HFF-Myc (cell line): ENCODE measurements around the gene TRNT1.

Experiments
- DNase-seq: peaks from one replicate; pipeline ENCODE4 v3.0.0-alpha.2; 2011; ENCODE audit warnings: low read depth; ENCODE audit errors: extremely low read depth
- H3K4me3 ChIP-seq: replicated peaks from 2 replicates; pipeline ENCODE4 v1.5.1; 2011; ENCODE audit warnings: low read depth, mild to moderate bottlenecking, control low read depth, low read length
- CTCF ChIP-seq: IDR thresholded peaks from 2 replicates; pipeline ENCODE4 v1.5.1; 2012; ENCODE audit warnings: mild to moderate bottlenecking, low read depth, low read length, control low read depth; ENCODE audit errors: missing control alignments

The TRNT1 gene

GRCh38 chr3:3110749-3111361, 15.9 kb upstream of the TRNT1 start:
- no peak for DNase-seq
- no peak for TF ChIP-seq CTCF
- H3K4me3 ChIP-seq: no peak overlapping the region

- no peak for TF ChIP-seq CTCF
Observed at GRCh38 chr3:3113042-3113709, 13.6 kb upstream of the TRNT1 start.

GRCh38 chr3:3117651-3118050, 9.1 kb upstream of the TRNT1 start:
- H3K4me3 ChIP-seq: no peak overlapping the region
- no peak for TF ChIP-seq CTCF
- no peak for DNase-seq

More at GRCh38 chr3:3113042-3113709, 13.6 kb upstream of the TRNT1 start:
- DNase-seq: no peak
- H3K4me3 ChIP-seq: no peak overlapping the region

- no peak for TF ChIP-seq CTCF
- H3K4me3 ChIP-seq: no peak overlapping the region
- DNase-seq: peak; percentile 15
Observed at GRCh38 chr3:3119393-3119851, 7.3 kb upstream of the TRNT1 start.

- DNase-seq: no peak
- TF ChIP-seq CTCF: no peak
- peak overlapping the region; percentile 94 for H3K4me3 ChIP-seq
Observed at GRCh38 chr3:3125977-3126376, 763 bp upstream of the TRNT1 start.

- peak overlapping the region; percentile 94 for H3K4me3 ChIP-seq
- DNase-seq: no peak
- TF ChIP-seq CTCF: no peak
Observed at GRCh38 chr3:3127432-3128010, 781 bp downstream of the TRNT1 start.

GRCh38 chr3:3129579-3129978, 2.8 kb downstream of the TRNT1 start:
- H3K4me3 ChIP-seq: no peak overlapping the region
- DNase-seq: no peak
- TF ChIP-seq CTCF: no peak
